Measurements from ENCODE around the gene IFT25.

- TF ChIP-seq GATA3 (IDR thresholded peaks at IDR 0.05; ENCODE audit: low read depth, low read length), result no peak
- TF ChIP-seq GATA2 (IDR thresholded peaks at IDR 0.05; ENCODE audit: low read depth, low read length), result no peak
Measured at GRCh38 chr1:53954128-53954527, 8.6 kb upstream of the IFT25 start.
